Activated CD8-positive, alpha-beta memory T cell treated with anti-CD3 and anti-CD28 coated beads, Interleukin-2, amount 50 U/mL, for 24 hours (primary cell): ENCODE data around the gene CILP.
A peak's percentile ranks its signal among the peaks of the same experiment; 100 is the strongest.
"Not testable (repeated sequence)": the region's sequence is repeated elsewhere in the genome, so short reads cannot be mapped to it uniquely, and the experiment has no call there.

Experiments used
- DNase-seq: peaks from one replicate; pipeline ENCODE4 v3.0.0-alpha.2; 2020; ENCODE audit errors: extremely low read depth

Gene CILP

GRCh38 chr15:65210770-65211481 lies at the start of gene CILP:
Gene CILP, minus strand, starts transcription at chr15:65211473. Its CDS starts 1,718 bp downstream, at chr15:65209755.
- DNase-seq = no peak

GRCh38 chr15:65260968-65261367 lies 49.7 kb upstream of the CILP start:
- DNase-seq = no peak

- DNase-seq = no peak
Observed at GRCh38 chr15:65259367-65259797, 48.1 kb upstream of the CILP start.

GRCh38 chr15:65258375-65259262 lies 47.3 kb upstream of the CILP start:
- DNase-seq = no peak

- DNase-seq = no peak
Observed at GRCh38 chr15:65255486-65256140, 44.3 kb upstream of the CILP start.

GRCh38 chr15:65254758-65255157 lies 43.5 kb upstream of the CILP start:
- DNase-seq = no peak

- no peak for DNase-seq
Observed at GRCh38 chr15:65254356-65254755, 43.1 kb upstream of the CILP start.

GRCh38 chr15:65249641-65250040 lies 38.4 kb upstream of the CILP start:
- DNase-seq = peak; percentile 39

- no peak for DNase-seq
Observed at GRCh38 chr15:65248511-65249255, 37.4 kb upstream of the CILP start.

- DNase-seq = no peak
Observed at GRCh38 chr15:65246939-65247338, 35.7 kb upstream of the CILP start.

GRCh38 chr15:65246026-65246714 lies 34.9 kb upstream of the CILP start:
- DNase-seq = no peak

GRCh38 chr15:65245096-65245856 lies 34.0 kb upstream of the CILP start:
- DNase-seq = no peak

- no peak for DNase-seq
Observed at GRCh38 chr15:65244638-65245037, 33.4 kb upstream of the CILP start.

GRCh38 chr15:65236443-65236842 lies 25.2 kb upstream of the CILP start:
- not testable (repeated sequence) for DNase-seq

GRCh38 chr15:65233696-65234095 lies 22.4 kb upstream of the CILP start:
- DNase-seq = no peak

- no peak for DNase-seq
Observed at GRCh38 chr15:65232520-65232919, 21.2 kb upstream of the CILP start.

- DNase-seq = no peak
Observed at GRCh38 chr15:65231306-65231705, 20.0 kb upstream of the CILP start.

- not testable (repeated sequence) for DNase-seq
Observed at GRCh38 chr15:65226901-65227300, 15.6 kb upstream of the CILP start.

GRCh38 chr15:65226221-65226620 lies 14.9 kb upstream of the CILP start:
- no peak for DNase-seq

- no peak for DNase-seq
Observed at GRCh38 chr15:65223996-65224395, 12.7 kb upstream of the CILP start.
